Measurements from ENCODE around the gene TSKU.

The TSKU gene

GRCh38 chr11:76760236-76760635, 22.9 kb upstream of the TSKU start:
- DNase-seq (ENCODE audit: low read depth), result no peak
- TF ChIP-seq CTCF (conservative IDR thresholded peaks at IDR 0.05; ENCODE audit: low read length), result no peak

GRCh38 chr11:76761718-76762355, 21.3 kb upstream of the TSKU start:
- no peak for TF ChIP-seq CTCF (conservative IDR thresholded peaks at IDR 0.05; ENCODE audit: low read length)
- DNase-seq (ENCODE audit: low read depth), result no peak

More at GRCh38 chr11:76760236-76760635, 22.9 kb upstream of the TSKU start:
- H3K4me3 ChIP-seq (ENCODE audit: low read length), result no peak overlapping the region

GRCh38 chr11:76762356-76762752, 20.8 kb upstream of the TSKU start:
- TF ChIP-seq CTCF (conservative IDR thresholded peaks at IDR 0.05; ENCODE audit: low read length), result no peak
- DNase-seq (ENCODE audit: low read depth), result no peak
- H3K4me3 ChIP-seq (ENCODE audit: low read length), result no peak overlapping the region

More at GRCh38 chr11:76761718-76762355, 21.3 kb upstream of the TSKU start:
- H3K4me3 ChIP-seq (ENCODE audit: low read length), result no peak overlapping the region

GRCh38 chr11:76762867-76763572, 20.1 kb upstream of the TSKU start:
- no peak for TF ChIP-seq CTCF (conservative IDR thresholded peaks at IDR 0.05; ENCODE audit: low read length)
- H3K4me3 ChIP-seq (ENCODE audit: low read length), result no peak overlapping the region
- DNase-seq (ENCODE audit: low read depth), result no peak

- no peak for TF ChIP-seq CTCF (conservative IDR thresholded peaks at IDR 0.05; ENCODE audit: low read length)
- no peak overlapping the region for H3K4me3 ChIP-seq (ENCODE audit: low read length)
- peak; percentile 85 for DNase-seq (ENCODE audit: low read depth)
Measured at GRCh38 chr11:76763573-76764346, 19.4 kb upstream of the TSKU start.

- no peak for TF ChIP-seq CTCF (conservative IDR thresholded peaks at IDR 0.05; ENCODE audit: low read length)
- DNase-seq (ENCODE audit: low read depth), result no peak
- H3K4me3 ChIP-seq (ENCODE audit: low read length), result no peak overlapping the region
Measured at GRCh38 chr11:76764941-76765665, 18.1 kb upstream of the TSKU start.
